HL-60 (cell line): Measurements from ENCODE around the gene NFIA.

Experiments used
- GABPA ChIP-seq: IDR thresholded peaks from 2 replicates; pipeline ENCODE4 v1.6.1; 2012; ENCODE audit warnings: low read depth
- POLR2AphosphoS5 ChIP-seq: IDR thresholded peaks from 2 replicates; pipeline ENCODE4 v1.6.1; 2012; ENCODE audit warnings: low read depth
- SPI1 ChIP-seq: IDR thresholded peaks from 2 replicates; pipeline ENCODE4 v1.6.1; 2012; ENCODE audit warnings: low read depth, mild to moderate bottlenecking, borderline replicate concordance
- TF ChIP-seq, protein P1 (sequence below): IDR thresholded peaks from one replicate; pipeline ENCODE4 v1.5.1; 2011; ENCODE audit warnings: low read length, control low read depth, inconsistent platforms; ENCODE audit not compliant: insufficient read depth

GRCh38 chr1:61313906-61314422 is 231.6 kb downstream of the NFIA start:
- TF ChIP-seq, protein P1, sequence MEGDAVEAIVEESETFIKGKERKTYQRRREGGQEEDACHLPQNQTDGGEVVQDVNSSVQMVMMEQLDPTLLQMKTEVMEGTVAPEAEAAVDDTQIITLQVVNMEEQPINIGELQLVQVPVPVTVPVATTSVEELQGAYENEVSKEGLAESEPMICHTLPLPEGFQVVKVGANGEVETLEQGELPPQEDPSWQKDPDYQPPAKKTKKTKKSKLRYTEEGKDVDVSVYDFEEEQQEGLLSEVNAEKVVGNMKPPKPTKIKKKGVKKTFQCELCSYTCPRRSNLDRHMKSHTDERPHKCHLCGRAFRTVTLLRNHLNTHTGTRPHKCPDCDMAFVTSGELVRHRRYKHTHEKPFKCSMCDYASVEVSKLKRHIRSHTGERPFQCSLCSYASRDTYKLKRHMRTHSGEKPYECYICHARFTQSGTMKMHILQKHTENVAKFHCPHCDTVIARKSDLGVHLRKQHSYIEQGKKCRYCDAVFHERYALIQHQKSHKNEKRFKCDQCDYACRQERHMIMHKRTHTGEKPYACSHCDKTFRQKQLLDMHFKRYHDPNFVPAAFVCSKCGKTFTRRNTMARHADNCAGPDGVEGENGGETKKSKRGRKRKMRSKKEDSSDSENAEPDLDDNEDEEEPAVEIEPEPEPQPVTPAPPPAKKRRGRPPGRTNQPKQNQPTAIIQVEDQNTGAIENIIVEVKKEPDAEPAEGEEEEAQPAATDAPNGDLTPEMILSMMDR: no peak
- TF ChIP-seq POLR2AphosphoS5 (no peak), GABPA (no peak), SPI1 (no peak)
